GM18508 (cell line): ENCODE measurements around the gene EPHB2.

ENCODE experiments used
- ATAC-seq: cut with Tn5 transposase; IDR thresholded peaks from one replicate; pipeline ENCODE4 v1.9.1; 2021; ENCODE audit warnings: moderate number of reproducible peaks; ENCODE audit not compliant: insufficient read depth, unreplicated experiment

Gene EPHB2

GRCh38 chr1:22892789-22893188 lies 182.2 kb downstream of the EPHB2 start:
- no peak for ATAC-seq

GRCh38 chr1:22893292-22893691 lies 182.7 kb downstream of the EPHB2 start:
- no peak for ATAC-seq

GRCh38 chr1:22895357-22895756 lies 184.7 kb downstream of the EPHB2 start:
- ATAC-seq, result no peak

- no peak for ATAC-seq
Measured at GRCh38 chr1:22896184-22896583, 185.5 kb downstream of the EPHB2 start.

GRCh38 chr1:22900451-22900850 lies 189.8 kb downstream of the EPHB2 start:
- ATAC-seq, result no peak

- no peak for ATAC-seq
Measured at GRCh38 chr1:22903113-22903512, 192.5 kb downstream of the EPHB2 start.

GRCh38 chr1:22906968-22907367 lies 196.3 kb downstream of the EPHB2 start:
- ATAC-seq, result no peak

GRCh38 chr1:22907528-22907927 lies 196.9 kb downstream of the EPHB2 start:
- no peak for ATAC-seq

- no peak for ATAC-seq
Measured at GRCh38 chr1:22908880-22909426, 198.3 kb downstream of the EPHB2 start.

GRCh38 chr1:22910286-22910685 lies 199.6 kb downstream of the EPHB2 start:
- no peak for ATAC-seq

GRCh38 chr1:22910986-22911651 lies 200.5 kb downstream of the EPHB2 start:
- no peak for ATAC-seq

- ATAC-seq, result no peak
Measured at GRCh38 chr1:22912311-22912710, 201.7 kb downstream of the EPHB2 start.

- ATAC-seq, result no peak
Measured at GRCh38 chr1:22913421-22914141, 202.9 kb downstream of the EPHB2 start.

- ATAC-seq, result no peak
Measured at GRCh38 chr1:22914156-22914555, 203.5 kb downstream of the EPHB2 start.

- no peak for ATAC-seq
Measured at GRCh38 chr1:22914633-22915217, 204.1 kb downstream of the EPHB2 start.

GRCh38 chr1:22915231-22915630 lies 204.6 kb downstream of the EPHB2 start:
- ATAC-seq, result no peak

- no peak for ATAC-seq
Measured at GRCh38 chr1:22915816-22916470, 205.3 kb downstream of the EPHB2 start.

- no peak for ATAC-seq
Measured at GRCh38 chr1:22916471-22916820, 205.8 kb downstream of the EPHB2 start.

GRCh38 chr1:22917989-22918388 lies 207.3 kb downstream of the EPHB2 start:
- no peak for ATAC-seq

GRCh38 chr1:22918644-22919043 lies 208.0 kb downstream of the EPHB2 start:
- ATAC-seq, result no peak
